ENCODE results near the gene MYOC.
A peak's percentile ranks its signal among the peaks of the same experiment; 100 is the strongest.
"Not testable (repeated sequence)": the region's sequence is repeated elsewhere in the genome, so short reads cannot be mapped to it uniquely, and the experiment has no call there.

Gene MYOC

DNA sequence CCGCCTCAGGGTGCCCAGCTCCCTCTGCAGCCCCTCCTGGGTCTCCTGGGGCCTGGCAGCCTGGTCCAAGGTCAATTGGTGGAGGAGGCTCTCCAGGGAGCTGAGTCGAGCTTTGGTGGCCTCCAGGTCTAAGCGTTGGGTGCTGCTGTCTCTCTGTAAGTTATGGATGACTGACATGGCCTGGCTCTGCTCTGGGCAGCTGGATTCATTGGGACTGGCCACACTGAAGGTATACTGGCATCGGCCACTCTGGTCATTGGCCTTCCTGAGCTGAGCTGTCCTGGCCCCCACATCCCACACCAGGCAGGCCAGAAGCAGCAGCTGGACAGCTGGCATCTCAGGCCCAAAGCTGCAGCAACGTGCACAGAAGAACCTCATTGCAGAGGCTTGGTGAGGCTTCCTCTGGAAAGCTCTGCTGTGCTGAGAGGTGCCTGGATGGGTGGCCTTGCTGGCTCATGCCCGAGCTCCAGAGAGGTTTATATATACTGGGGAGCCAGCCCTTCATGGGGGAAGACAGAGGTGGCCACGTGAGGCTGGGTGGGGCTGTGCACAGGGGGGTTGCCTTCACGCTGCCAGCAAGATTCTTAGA lies at the start of gene MYOC:
Gene MYOC, minus strand, starts transcription at position 455 of the 589 bp plus-strand sequence. Its CDS starts 77 bp downstream, at position 378.
- DNase-seq (ENCODE audit: low read depth) = no peak

- DNase-seq (ENCODE audit: low read depth) = no peak
Measured at GRCh38 chr1:171699531-171699930, 47.0 kb upstream of the MYOC start.

DNA sequence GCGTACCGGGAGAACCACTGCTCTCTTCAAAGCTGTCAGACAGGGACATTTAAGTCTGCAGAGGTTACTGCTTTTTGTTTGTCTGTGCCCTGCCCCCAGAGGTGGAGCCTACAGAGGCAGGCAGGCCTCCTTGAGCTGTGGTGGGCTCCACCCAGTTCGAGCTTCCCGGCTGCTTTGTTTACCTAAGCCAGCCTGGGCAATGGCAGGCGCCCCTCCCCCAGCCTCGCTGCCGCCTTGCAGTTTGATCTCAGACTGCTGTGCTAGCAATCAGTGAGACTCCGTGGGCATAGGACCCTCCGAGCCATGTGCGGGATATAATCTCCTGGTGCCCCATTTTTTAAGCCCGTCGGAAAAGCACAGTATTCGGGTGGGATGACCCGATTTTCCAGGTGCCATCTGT lies 43.3 kb upstream of the MYOC start:
- not testable (repeated sequence) for DNase-seq (ENCODE audit: low read depth)

DNA sequence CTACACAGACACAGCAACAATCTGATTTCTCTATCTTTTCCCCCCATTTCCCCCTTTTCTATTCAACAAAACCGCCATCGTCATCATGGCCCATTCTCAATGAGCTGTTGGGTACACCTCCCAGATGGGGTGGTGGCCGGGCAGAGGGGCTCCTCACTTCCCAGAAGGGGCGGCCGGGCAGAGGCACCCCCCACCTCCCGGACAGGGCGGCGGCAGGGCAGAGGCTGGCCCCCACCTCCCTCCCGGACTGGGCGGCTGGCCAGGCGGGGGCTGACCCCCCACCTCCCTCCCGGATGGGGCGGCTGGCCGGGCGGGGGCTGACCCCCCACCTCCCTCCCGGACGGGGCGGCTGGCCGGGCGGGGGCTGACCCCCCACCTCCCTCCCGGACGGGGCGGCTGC lies 41.1 kb upstream of the MYOC start:
- DNase-seq (ENCODE audit: low read depth) = not testable (repeated sequence)

DNA sequence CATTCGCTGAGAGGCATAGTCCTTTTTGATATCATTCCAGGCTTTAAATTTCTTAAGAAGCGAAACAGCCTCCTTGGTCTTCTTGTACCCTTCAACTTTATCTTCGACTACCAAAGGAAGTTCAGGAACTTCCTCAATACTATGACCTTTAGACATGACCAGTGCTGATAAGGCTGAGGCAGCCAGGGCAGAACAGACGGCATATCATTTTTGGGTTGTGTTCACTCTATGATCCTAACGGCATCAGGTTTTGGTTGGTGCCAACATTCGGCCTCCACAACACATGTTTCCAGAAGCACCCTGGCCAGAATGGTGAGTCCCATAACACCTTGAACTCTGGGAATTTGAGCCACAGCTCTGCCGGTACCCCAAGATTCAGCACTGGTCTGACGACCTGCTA lies 31.4 kb upstream of the MYOC start:
- no peak for DNase-seq (ENCODE audit: low read depth)

GRCh38 chr1:171680339-171680738 lies 27.9 kb upstream of the MYOC start:
- DNase-seq (ENCODE audit: low read depth) = no peak

GRCh38 chr1:171676823-171677222 lies 24.3 kb upstream of the MYOC start:
- no peak for DNase-seq (ENCODE audit: low read depth)

DNA sequence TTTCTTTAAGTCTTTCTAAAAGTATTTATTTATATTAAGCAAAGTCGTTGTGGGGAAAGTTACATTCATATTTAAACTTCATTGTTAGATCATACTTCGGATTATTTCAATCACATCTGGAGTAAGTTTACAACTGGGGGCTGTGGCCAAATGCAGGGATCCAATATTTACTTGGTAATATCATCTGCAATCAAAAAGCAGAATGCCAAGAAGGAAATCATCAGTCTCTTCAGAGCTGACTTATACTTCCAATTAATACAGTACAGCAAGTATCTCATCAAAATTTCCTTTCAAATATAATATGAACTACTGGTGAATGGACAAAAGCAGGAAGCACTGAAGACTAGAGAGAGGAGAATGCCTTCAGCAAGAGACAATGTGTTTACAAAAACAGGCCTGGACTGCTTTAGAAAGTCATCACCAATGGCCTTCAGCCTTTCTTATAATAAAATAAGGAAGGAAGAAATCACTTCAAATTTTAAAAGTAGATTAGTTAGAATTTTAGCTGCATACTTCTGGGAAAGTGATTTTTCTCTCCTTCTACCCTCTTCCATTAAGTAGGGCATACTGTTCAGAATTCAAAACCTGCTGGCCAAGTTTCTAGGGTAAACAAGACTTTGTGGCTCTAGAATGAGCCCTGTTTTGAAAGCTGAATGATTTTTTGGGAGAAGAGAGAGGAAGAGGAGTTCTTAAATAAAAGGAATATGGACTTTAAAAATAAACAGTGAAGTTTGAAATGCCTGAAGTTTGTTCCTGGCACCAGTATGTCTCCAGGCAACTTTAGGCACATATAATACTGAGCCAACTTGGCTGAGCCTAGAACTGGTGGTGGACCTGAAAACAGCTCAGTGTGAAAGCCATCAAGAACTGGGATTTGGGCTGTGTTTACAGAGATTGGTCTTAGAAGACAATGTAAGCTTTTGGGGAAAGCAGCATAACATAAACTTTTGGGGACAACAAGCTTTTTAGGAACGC lies 22.2 kb upstream of the MYOC start:
- no peak for DNase-seq (ENCODE audit: low read depth)

DNA sequence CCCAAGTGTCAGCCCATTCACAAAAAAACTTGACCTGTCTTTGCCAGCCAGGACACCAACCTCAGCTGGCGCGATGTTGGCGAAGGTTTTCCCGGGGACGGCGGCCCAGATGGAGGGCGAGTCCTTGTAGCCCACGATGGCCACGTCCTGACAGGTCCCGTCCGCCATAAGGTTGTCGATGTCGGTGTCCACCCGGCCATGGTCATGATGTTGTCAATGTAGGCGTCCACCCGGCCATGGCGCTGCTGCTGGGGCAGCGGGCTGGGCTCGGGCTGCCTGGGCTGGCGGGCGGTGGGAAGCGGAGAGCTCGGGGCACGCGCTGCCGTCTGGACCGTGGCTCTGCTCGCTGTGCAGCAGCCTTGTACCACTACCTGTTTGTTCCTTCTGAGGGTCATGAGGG lies 18.3 kb upstream of the MYOC start:
- no peak for DNase-seq (ENCODE audit: low read depth)

DNA sequence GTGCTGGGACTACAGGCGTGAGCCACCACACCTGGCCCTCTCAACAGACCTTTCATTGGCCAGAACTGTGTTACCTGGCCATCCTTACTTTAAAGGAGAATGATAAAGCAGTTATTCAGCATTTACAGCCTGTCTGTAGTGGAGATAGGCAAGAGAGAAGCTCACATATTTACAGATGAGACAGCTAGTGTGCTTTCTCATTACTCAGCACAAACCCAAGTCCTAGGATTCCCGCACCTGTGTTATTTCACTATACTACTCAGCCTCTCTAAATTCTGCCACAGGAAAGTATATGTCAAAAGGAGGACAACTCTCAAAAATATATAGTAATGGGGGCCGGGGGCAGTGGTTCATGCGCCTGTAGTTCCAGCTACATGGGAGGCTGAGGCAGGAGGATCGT lies 15.9 kb upstream of the MYOC start:
- no peak for DNase-seq (ENCODE audit: low read depth)

GRCh38 chr1:171666114-171666769 lies 13.8 kb upstream of the MYOC start:
- DNase-seq (ENCODE audit: low read depth) = no peak

- no peak for DNase-seq (ENCODE audit: low read depth)
Measured at GRCh38 chr1:171664976-171665375, 12.5 kb upstream of the MYOC start.

DNA sequence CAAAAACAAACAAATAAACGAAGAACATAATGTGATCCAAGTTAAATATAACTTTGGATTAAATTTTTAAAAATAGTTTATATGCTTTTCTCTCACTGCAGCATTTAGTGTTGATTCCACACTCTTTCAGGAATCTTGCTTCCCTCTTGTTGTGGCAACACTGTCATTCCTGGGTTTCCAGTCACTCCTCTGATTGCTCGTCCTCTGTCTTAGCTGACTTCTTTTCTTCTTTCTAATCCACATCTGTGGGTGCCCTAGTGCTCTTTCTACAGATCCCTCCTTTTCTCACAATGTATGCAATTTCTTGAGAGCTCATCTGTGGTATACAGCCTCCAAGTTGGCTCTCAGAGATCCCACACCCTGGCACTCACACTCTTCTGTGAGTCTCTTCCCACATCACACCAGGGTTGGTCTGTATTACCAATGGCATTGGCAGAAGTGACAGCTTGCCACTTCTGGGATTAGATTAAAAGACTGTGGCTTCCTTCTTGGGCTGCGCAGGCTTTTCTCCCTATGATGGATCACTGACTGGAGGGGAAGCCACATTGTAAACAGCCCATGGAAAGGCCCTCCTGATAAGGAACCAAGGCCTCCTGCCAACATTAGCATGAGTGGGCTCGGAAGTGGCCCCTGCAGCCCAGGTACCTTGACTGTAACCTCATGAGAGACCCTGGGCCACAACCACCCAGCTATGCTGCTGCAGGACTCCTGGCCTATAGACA lies 11.5 kb upstream of the MYOC start:
- no peak for DNase-seq (ENCODE audit: low read depth)

GRCh38 chr1:171663036-171663853 lies 10.8 kb upstream of the MYOC start:
- DNase-seq (ENCODE audit: low read depth) = no peak

DNA sequence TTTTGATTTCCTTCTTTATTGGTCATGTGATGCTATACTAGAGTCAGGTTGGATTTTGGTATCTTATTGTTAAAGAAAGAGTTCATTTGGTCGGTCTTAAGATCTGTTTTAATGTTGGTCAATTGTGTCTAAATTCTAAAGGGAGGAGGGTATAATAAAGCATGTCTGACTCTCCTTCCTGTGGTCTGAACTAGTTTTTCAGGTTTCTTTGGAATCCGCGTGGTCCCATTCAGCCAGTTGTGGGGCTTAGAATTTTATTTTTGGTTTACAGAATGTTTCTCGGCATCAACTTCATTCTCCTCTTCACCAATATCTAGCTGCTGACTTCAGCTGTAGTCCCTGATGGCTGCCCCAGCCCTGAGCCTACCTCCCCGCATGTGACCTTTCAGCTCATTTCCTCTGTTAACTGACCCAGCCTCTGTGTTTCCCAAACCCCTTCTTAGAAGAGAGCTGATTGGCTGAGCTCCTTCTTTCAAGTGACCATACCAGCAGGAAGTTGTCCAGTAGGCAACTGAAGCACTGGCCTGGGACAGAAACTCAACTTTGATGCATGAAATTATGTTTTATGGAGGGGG lies 8.7 kb upstream of the MYOC start:
- no peak for DNase-seq (ENCODE audit: low read depth)

DNA sequence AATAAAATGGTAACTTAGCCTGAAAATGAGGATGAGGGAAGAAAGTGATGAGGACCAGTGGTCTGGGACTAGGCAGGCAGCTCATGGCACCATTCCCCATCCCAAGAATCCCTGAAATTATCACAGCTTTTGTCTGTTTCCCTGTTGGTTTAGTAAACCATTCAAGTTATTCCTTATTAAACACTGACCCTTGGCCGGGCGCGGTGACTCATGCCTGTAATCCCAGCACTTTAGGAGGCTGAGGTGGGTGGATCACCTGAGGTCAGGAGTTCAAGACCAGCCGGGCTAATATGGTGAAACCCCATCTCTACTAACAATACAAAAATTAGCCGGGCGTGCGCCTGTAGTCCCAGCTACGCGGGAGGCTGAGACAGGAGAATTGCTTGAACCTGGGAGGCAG lies 3.7 kb upstream of the MYOC start:
- not testable (repeated sequence) for DNase-seq (ENCODE audit: low read depth)

DNA sequence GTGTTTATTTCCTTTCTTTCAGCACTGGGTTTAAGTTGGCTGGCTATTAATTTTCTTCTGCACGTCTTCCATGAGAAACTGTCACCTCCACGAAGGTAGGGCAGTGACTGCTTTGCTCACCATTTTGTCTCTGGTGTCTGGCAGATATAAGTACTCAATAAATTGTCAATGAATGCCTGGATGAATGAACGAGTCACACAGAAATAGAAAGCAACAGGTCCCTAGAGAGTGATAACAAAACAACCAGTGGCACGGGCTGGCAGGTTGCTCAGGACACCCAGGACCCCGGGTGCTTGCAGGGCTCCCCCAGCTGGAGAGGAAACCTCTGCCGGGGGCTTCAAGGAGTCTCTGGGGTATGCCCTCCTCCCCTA lies 3.2 kb upstream of the MYOC start:
- no peak for DNase-seq (ENCODE audit: low read depth)

- DNase-seq (ENCODE audit: low read depth) = peak; percentile 17
Measured at GRCh38 chr1:171654942-171655745, 2.7 kb upstream of the MYOC start.

GRCh38 chr1:171654201-171654941 lies 1.9 kb upstream of the MYOC start:
- no peak for DNase-seq (ENCODE audit: low read depth)
